Endometrium (tissue), 2 donors: ENCODE data around the gene PNMA8A.
"Not testable (repeated sequence)": the region's sequence is repeated elsewhere in the genome, so short reads cannot be mapped to it uniquely, and the experiment has no call there.

Source experiments
- FAIRE-seq: peaks from 2 replicates; lab custom pipeline; 2012; peaks lifted over from hg19 to GRCh38; lab: Jason Lieb, UNC
- donor health status: control.
- donor health status: control.

PNMA8A gene

GRCh38 chr19:46463516-46463915 lies 7.8 kb downstream of the PNMA8A start:
- no peak for FAIRE-seq

- FAIRE-seq = no peak
Measured at GRCh38 chr19:46461537-46461936, 9.8 kb downstream of the PNMA8A start.

- FAIRE-seq = no peak
Measured at GRCh38 chr19:46460981-46461380, 10.4 kb downstream of the PNMA8A start.

- no peak for FAIRE-seq
Measured at GRCh38 chr19:46460055-46460454, 11.3 kb downstream of the PNMA8A start.

GRCh38 chr19:46456930-46457329 lies 14.4 kb downstream of the PNMA8A start:
- FAIRE-seq = no peak

- FAIRE-seq = no peak
Measured at GRCh38 chr19:46454244-46454643, 17.1 kb downstream of the PNMA8A start.

GRCh38 chr19:46453661-46454060 lies 17.7 kb downstream of the PNMA8A start:
- FAIRE-seq = no peak

GRCh38 chr19:46452186-46452585 lies 19.2 kb downstream of the PNMA8A start:
- no peak for FAIRE-seq

- FAIRE-seq = no peak
Measured at GRCh38 chr19:46451352-46451751, 20.0 kb downstream of the PNMA8A start.

GRCh38 chr19:46450737-46451136 lies 20.6 kb downstream of the PNMA8A start:
- no peak for FAIRE-seq

GRCh38 chr19:46449228-46449627 lies 22.1 kb downstream of the PNMA8A start:
- no peak for FAIRE-seq

- FAIRE-seq = no peak
Measured at GRCh38 chr19:46448601-46449000, 22.8 kb downstream of the PNMA8A start.

- no peak for FAIRE-seq
Measured at GRCh38 chr19:46447824-46448223, 23.5 kb downstream of the PNMA8A start.

- FAIRE-seq = no peak
Measured at GRCh38 chr19:46447006-46447405, 24.4 kb downstream of the PNMA8A start.

GRCh38 chr19:46446021-46446420 lies 25.3 kb downstream of the PNMA8A start:
- no peak for FAIRE-seq

GRCh38 chr19:46442808-46443450 lies 28.4 kb downstream of the PNMA8A start:
- FAIRE-seq = no peak

- no peak for FAIRE-seq
Measured at GRCh38 chr19:46441866-46442265, 29.5 kb downstream of the PNMA8A start.

- not testable (repeated sequence) for FAIRE-seq
Measured at GRCh38 chr19:46435689-46436088, 35.7 kb downstream of the PNMA8A start.

GRCh38 chr19:46435009-46435408 lies 36.4 kb downstream of the PNMA8A start:
- no peak for FAIRE-seq

- not testable (repeated sequence) for FAIRE-seq
Measured at GRCh38 chr19:46433470-46433869, 37.9 kb downstream of the PNMA8A start.

- FAIRE-seq = no peak
Measured at GRCh38 chr19:46431824-46432223, 39.5 kb downstream of the PNMA8A start.

GRCh38 chr19:46429999-46430398 lies 41.4 kb downstream of the PNMA8A start:
- no peak for FAIRE-seq

- no peak for FAIRE-seq
Measured at GRCh38 chr19:46428239-46429135, 42.9 kb downstream of the PNMA8A start, which contains the start of gene PNMA8C. Gene PNMA8C (minus strand): TSS chr19:46428936. CDS start chr19:46428359, 577 bp downstream.
